ENCODE results near the gene NBEAL2.

Gene NBEAL2

DNA sequence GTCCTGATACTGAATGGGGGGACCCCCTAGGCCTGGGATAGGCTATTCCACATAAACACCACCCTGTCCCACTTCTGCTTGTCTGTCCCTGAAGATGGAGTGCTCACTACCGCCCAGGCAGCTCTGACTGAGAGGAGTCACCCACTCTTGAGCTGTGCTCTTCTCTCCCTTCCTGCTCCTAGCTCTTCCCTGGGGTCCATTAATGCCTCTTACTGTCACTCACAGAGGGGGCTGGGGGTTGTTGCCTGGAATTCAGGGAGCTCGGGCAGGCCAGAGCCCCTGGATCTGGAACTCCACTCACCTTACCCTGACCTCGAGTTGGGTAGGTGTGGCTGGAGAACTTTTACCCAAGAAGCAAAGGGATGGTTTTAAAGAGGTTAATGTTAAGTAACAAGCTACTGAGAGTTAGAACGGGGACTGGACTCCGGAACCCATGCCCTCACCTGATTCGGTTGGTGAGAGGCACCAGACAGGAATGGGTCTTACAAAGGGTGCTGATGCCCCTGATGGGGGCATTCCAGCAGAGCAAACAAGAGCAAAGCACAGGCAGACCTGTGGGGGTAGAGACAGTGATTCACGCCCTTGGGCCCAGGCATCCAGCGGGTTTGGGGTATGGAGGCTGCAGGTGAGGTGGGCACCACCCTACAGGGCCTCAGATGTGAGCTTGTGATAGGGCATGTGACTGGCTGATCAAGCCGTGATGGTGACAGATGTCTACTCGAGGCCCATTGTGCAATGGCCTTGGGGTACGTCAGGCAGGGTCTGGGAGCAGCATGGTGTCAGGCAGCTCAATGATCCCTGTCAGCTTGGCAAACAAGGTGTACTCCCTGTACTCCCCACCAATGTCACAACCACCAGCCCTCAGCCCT lies 5.4 kb downstream of the NBEAL2 start:
- DNase-seq (ENCODE audit: extremely low read depth, insufficient read length): no peak
- no peaks in the 10 kb centered on the region for H3K27me3 ChIP-seq (replicated peaks; ENCODE audit: control insufficient read depth, insufficient read depth, low read length)
- H3K4me3 ChIP-seq (replicated peaks; ENCODE audit: low read depth, low read length): no peak overlapping the region
- peaks cover 8% of the 10 kb centered on the region for H3K36me3 ChIP-seq (ENCODE audit: control insufficient read depth, insufficient read depth, low read length)
- TF ChIP-seq, protein P1, sequence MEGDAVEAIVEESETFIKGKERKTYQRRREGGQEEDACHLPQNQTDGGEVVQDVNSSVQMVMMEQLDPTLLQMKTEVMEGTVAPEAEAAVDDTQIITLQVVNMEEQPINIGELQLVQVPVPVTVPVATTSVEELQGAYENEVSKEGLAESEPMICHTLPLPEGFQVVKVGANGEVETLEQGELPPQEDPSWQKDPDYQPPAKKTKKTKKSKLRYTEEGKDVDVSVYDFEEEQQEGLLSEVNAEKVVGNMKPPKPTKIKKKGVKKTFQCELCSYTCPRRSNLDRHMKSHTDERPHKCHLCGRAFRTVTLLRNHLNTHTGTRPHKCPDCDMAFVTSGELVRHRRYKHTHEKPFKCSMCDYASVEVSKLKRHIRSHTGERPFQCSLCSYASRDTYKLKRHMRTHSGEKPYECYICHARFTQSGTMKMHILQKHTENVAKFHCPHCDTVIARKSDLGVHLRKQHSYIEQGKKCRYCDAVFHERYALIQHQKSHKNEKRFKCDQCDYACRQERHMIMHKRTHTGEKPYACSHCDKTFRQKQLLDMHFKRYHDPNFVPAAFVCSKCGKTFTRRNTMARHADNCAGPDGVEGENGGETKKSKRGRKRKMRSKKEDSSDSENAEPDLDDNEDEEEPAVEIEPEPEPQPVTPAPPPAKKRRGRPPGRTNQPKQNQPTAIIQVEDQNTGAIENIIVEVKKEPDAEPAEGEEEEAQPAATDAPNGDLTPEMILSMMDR (IDR thresholded peaks at IDR 0.05; ENCODE audit: insufficient read depth, low read length, poor library complexity, severe bottlenecking): no peak

DNA sequence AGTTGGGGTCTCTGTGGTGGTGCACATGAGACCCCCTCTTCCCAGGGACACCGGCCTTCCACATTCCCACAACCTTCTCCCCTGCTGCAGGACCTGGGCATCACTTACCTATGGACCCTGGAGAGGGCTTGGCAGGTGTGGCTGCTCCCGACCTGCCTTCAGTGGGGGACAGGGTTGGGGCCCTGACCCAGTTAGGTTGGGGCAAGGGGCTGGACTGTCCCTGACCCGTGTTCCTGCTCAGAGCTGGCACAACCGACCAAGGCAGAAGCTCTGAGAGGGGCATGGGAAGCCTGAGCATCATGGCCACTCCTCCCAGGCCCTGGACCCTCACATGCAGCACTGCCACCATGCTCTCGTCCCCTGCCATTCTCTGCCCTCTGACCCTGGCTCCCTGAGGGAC lies 6.1 kb downstream of the NBEAL2 start:
- H3K4me3 ChIP-seq (replicated peaks; ENCODE audit: low read depth, low read length): no peak overlapping the region
- H3K27me3 ChIP-seq (replicated peaks; ENCODE audit: control insufficient read depth, insufficient read depth, low read length): no peaks in the 10 kb centered on the region
- TF ChIP-seq, protein P1 (IDR thresholded peaks at IDR 0.05; ENCODE audit: insufficient read depth, low read length, poor library complexity, severe bottlenecking): no peak
- peaks cover 8% of the 10 kb centered on the region for H3K36me3 ChIP-seq (ENCODE audit: control insufficient read depth, insufficient read depth, low read length)
- DNase-seq (ENCODE audit: extremely low read depth, insufficient read length): no peak

DNA sequence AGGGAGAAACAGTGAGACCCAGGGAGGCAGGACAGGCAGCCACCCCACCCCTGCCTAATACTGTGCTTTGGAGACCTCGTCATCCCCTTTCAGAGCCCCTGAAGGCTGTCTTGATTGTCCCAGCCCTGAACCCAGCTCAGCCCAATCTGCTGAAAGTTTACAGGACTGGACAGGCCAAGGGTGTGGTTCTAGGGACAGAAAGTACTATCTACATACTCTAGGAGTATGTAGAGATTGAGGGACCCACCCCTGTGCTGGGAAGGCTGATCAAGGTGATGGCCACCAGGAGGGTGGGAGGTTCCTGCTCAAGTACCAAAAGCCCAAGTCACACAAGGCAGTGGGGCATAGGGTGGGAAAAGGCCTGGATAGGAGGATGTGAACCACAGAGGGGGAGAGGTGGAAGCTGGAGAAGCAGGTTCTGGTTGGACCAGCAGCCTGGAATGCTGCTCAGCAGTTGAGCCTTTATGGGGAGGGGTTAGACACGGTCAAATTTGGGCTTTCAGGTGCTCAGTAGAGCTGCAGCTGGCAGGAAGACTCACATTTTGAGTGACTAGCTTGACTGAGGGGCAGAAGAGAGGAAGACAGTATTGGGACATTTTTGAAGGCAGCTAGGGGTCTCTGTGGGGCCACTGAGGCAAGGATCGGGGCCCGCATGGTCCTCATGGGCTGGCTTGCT lies 6.7 kb downstream of the NBEAL2 start:
- TF ChIP-seq, protein P1 (IDR thresholded peaks at IDR 0.05; ENCODE audit: insufficient read depth, low read length, poor library complexity, severe bottlenecking): no peak
- Histone ChIP-seq H3K27me3 (replicated peaks; ENCODE audit: control insufficient read depth, insufficient read depth, low read length) (no peaks in the 10 kb centered on the region), H3K36me3 (ENCODE audit: control insufficient read depth, insufficient read depth, low read length) (peaks cover 11% of the 10 kb centered on the region), H3K4me3 (replicated peaks; ENCODE audit: low read depth, low read length) (no peak overlapping the region)
- no peak for DNase-seq (ENCODE audit: extremely low read depth, insufficient read length)

DNA sequence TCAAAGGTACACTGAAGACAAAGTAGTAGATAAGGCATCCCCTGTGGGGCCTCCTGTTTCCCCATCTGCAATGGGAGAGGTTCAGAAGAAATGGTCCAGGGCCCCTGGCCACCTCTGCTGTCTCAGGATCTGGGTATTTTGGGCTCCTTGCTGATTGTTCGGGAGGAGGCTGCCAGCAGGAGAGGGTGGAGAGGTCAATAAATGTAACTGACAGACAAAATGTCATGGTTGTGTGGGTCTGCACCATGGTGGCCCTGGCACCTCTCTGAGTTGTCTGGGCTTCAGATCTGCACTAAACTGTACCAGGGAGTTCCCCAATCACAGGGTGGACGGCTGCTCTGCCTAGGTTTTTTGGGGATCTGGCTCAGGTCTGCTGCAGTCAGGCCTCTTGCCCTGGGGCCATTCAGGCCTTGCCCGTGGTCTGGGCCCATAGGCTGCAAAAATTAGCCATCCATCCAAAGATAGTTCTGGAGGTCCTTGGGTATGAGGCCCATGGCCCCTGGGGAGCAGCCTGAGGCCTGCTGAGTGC lies 7.4 kb downstream of the NBEAL2 start:
- DNase-seq (ENCODE audit: extremely low read depth, insufficient read length): no peak
- H3K4me3 ChIP-seq (replicated peaks; ENCODE audit: low read depth, low read length): peak overlapping the region; percentile 59; the same call in 1 of the 2 replicates
- H3K36me3 ChIP-seq (ENCODE audit: control insufficient read depth, insufficient read depth, low read length): peaks cover 17% of the 10 kb centered on the region
- TF ChIP-seq, protein P1 (IDR thresholded peaks at IDR 0.05; ENCODE audit: insufficient read depth, low read length, poor library complexity, severe bottlenecking): no peak
- no peaks in the 10 kb centered on the region for H3K27me3 ChIP-seq (replicated peaks; ENCODE audit: control insufficient read depth, insufficient read depth, low read length)

DNA sequence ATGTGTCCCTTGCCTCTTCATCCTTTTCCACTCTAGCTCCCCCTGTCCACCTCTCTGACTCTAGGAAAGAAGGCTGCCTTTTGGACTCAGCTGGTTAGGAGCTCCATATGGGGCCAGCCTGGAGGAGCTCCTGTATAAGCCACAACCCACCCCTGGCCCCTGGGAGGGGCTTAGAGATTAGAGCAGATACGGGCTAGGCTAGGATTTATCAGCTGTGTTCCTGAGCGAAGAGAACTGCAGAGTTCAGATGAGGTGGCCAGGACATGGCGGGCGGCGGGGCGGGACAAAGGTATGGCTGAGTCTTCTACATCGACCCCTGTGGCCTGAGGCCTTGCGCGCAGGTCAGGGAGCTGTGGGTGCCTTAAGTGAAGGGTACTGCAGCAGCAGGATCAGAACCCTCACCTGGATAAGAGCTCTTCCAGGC lies 7.9 kb downstream of the NBEAL2 start:
- H3K36me3 ChIP-seq (ENCODE audit: control insufficient read depth, insufficient read depth, low read length): peaks cover 21% of the 10 kb centered on the region
- no peak for DNase-seq (ENCODE audit: extremely low read depth, insufficient read length)
- H3K27me3 ChIP-seq (replicated peaks; ENCODE audit: control insufficient read depth, insufficient read depth, low read length): no peaks in the 10 kb centered on the region
- H3K4me3 ChIP-seq (replicated peaks; ENCODE audit: low read depth, low read length): peak overlapping the region; percentile 59
- TF ChIP-seq, protein P1 (IDR thresholded peaks at IDR 0.05; ENCODE audit: insufficient read depth, low read length, poor library complexity, severe bottlenecking): no peak

Measured in GM06990 (cell line).